HepG2 (cell line): Measurements from ENCODE around the gene MED13. TPM values are rescaled to one million over a fixed set of nuclear protein-coding genes. Genes with fewer than 3 reads are reported as not detected.

Source experiments
- ATAC-seq: fragments of 200-7000 bp; cut with Tn5 transposase; 3 replicates; pipeline ENCODE4 v1.9.1; 2020; ENCODE audit warnings: mild to moderate bottlenecking, moderate library complexity
- BruUV-seq: library from RNA; stranded (reverse); fragments of 400-500 nt; replicated peaks from 2 replicates; lab custom pipeline; 2021; lab: Mats Ljungman, UMichigan
- CTCF ChIA-PET: fragments of 300-600 bp; formaldehyde crosslinking; extraction: SDS; loops from one replicate; lab custom pipeline; 2021; ENCODE audit warnings: low total read pairs, inconsistent platforms, low intra/inter-chr PET ratio; lab: Yijun Ruan, JAX
- POLR2A ChIA-PET: fragments of 350-600 bp; sonication (Branson Sonifier 250); formaldehyde crosslinking; loops from one replicate; lab custom pipeline; 2020; ENCODE audit warnings: antibody characterized with exemption, inconsistent platforms; lab: Yijun Ruan, JAX
- DNase-seq: peaks from one replicate; pipeline ENCODE4 v3.0.0-alpha.2; 2015; ENCODE audit warnings: low spot score
- FAIRE-seq: peaks from 3 replicates; lab custom pipeline; 2011; peaks lifted over from hg19 to GRCh38; lab: Jason Lieb, UNC
- H2AFZ ChIP-seq: one replicate; pipeline ENCODE4 v1.6.1; 2011; ENCODE audit warnings: low read length, inconsistent platforms
- H3K27ac ChIP-seq: fragments of 300-600 bp; 3 replicates; pipeline ENCODE4 v1.8.0; 2011; ENCODE audit warnings: mixed run types, mild to moderate bottlenecking, mixed read lengths, low read length, inconsistent platforms; ENCODE audit not compliant: insufficient read depth; ENCODE audit errors: extremely low read length
- H3K27me3 ChIP-seq, 2 experiments: fragments of 200-600 bp in 1 of 2; 2 replicates in 1 of 2; 3 replicates in 1 of 2; pipeline versions ENCODE4 v1.6.0 to v1.8.0; 2011; ENCODE audit warnings: low read length in 2 of 2, mild to moderate bottlenecking in 2 of 2, moderate library complexity in 2 of 2, inconsistent platforms in 1 of 2; ENCODE audit not compliant: insufficient read depth in 2 of 2, control insufficient read depth in 1 of 2
- H3K36me3 ChIP-seq, 2 experiments: fragments of 200-600 bp in 1 of 2; replicated peaks in 1 of 2; 2 replicates in 1 of 2; 3 replicates in 1 of 2; pipeline versions ENCODE4 v1.5.1 to v1.8.0; 2011; ENCODE audit warnings: low read length in 2 of 2, inconsistent platforms in 1 of 2; ENCODE audit not compliant: insufficient read depth in 2 of 2, control insufficient read depth in 1 of 2
- H3K4me1 ChIP-seq: 2 replicates; pipeline ENCODE4 v1.5.1; 2012; ENCODE audit warnings: low read length, inconsistent platforms; ENCODE audit not compliant: insufficient read depth
- H3K4me2 ChIP-seq: 2 replicates; pipeline ENCODE4 v1.6.0; 2011; ENCODE audit warnings: low read depth, low read length, inconsistent platforms
- H3K4me3 ChIP-seq, 3 experiments: fragments of 200-600 bp in 1 of 3; sonication (generic), shearing (Covaris generic) in 1 of 3; replicated peaks in 1 of 3; 2 replicates each; pipeline ENCODE4 v1.5.1; 2011 to 2016; ENCODE audit warnings: low read length in 3 of 3, inconsistent platforms in 2 of 3, low read depth in 2 of 3, mild to moderate bottlenecking in 2 of 3, control low read depth in 1 of 3, mixed read lengths in 1 of 3; ENCODE audit not compliant: insufficient read depth in 1 of 3
- H3K79me2 ChIP-seq: one replicate; pipeline ENCODE4 v1.6.1; 2011; ENCODE audit warnings: low read length, inconsistent platforms; ENCODE audit not compliant: insufficient read depth
- H3K9ac ChIP-seq: 2 replicates; pipeline ENCODE4 v1.6.0; 2011; ENCODE audit warnings: mild to moderate bottlenecking, low read depth, low read length, inconsistent platforms; ENCODE audit not compliant: insufficient read depth
- H3K9me3 ChIP-seq: 2 replicates; pipeline ENCODE4 v1.5.1; 2012; ENCODE audit warnings: mild to moderate bottlenecking, low read length
- H4K20me1 ChIP-seq: 2 replicates; pipeline ENCODE4 v1.6.0; 2011; ENCODE audit warnings: inconsistent platforms, mild to moderate bottlenecking, low read length, moderate library complexity; ENCODE audit not compliant: insufficient read depth
- ATF2 ChIP-seq: sonication (generic); formaldehyde crosslinking; IDR thresholded peaks from 2 replicates; pipeline ENCODE4 v1.4.0; 2020; ENCODE audit warnings: missing genetic modification reagents
- HNF4A ChIP-seq: sonication (generic); formaldehyde crosslinking; IDR thresholded peaks from 2 replicates; pipeline ENCODE4 v1.4.0; 2020; ENCODE audit warnings: missing genetic modification reagents
- KAT8 ChIP-seq: IDR thresholded peaks from 2 replicates; pipeline ENCODE4 v1.6.1; 2016; ENCODE audit warnings: missing genetic modification reagents, missing compliant biosample characterization
- MYC ChIP-seq: sonication (generic); formaldehyde crosslinking; IDR thresholded peaks from 2 replicates; pipeline ENCODE4 v1.9.0; 2021; ENCODE audit warnings: missing genetic modification reagents, borderline replicate concordance
- PRDM4 ChIP-seq: sonication (generic); formaldehyde crosslinking; IDR thresholded peaks from 2 replicates; pipeline ENCODE4 v1.9.0; 2021; ENCODE audit warnings: missing genetic modification reagents, borderline replicate concordance
- PREB ChIP-seq: sonication (generic); formaldehyde crosslinking; IDR thresholded peaks from 2 replicates; pipeline ENCODE4 v1.4.0; 2020; ENCODE audit warnings: missing genetic modification reagents
- RAD21 ChIP-seq: fragments of 450-650 bp; formaldehyde crosslinking; IDR thresholded peaks from 2 replicates; pipeline ENCODE4 v1.5.0; 2020; ENCODE audit warnings: mild to moderate bottlenecking
- SUZ12 ChIP-seq: fragments of 150-350 bp; IDR thresholded peaks from 2 replicates; pipeline ENCODE4 v1.6.1; 2014; ENCODE audit warnings: low read depth, low read length
- THAP7 ChIP-seq: sonication (generic); formaldehyde crosslinking; IDR thresholded peaks from 2 replicates; pipeline ENCODE4 v1.8.1; 2023; ENCODE audit warnings: mild to moderate bottlenecking, missing genetic modification reagents
- YEATS4 ChIP-seq: sonication (generic); formaldehyde crosslinking; IDR thresholded peaks from 2 replicates; pipeline ENCODE4 v1.4.0; 2020; ENCODE audit warnings: missing genetic modification reagents, borderline replicate concordance
- ZFY ChIP-seq: sonication (generic); formaldehyde crosslinking; IDR thresholded peaks from 2 replicates; pipeline ENCODE4 v1.4.0; 2020; ENCODE audit warnings: missing genetic modification reagents
- ZNF331 ChIP-seq: sonication (generic); formaldehyde crosslinking; IDR thresholded peaks from 2 replicates; pipeline ENCODE4 v1.4.0; 2020; ENCODE audit warnings: missing genetic modification reagents
- ZNF614 ChIP-seq: IDR thresholded peaks from 2 replicates; pipeline ENCODE4 v1.6.1; 2018; ENCODE audit warnings: missing biosample characterization, missing genetic modification reagents, inconsistent platforms, borderline replicate concordance
- WGBS: methylation state at CpG from one replicate; pipeline ENCODE4 v1.1.6; 2017; ENCODE audit warnings: low lambda C conversion rate; 5-methylcytosine and 5-hydroxymethylcytosine counted together
- in situ Hi-C: cut with HindIII; loops from 2 replicates; pipeline ENCODE4 v1.10.0; 2017; ENCODE audit warnings: low pct_unique_long_range_greater_than_20kb; ENCODE audit not compliant: extremely low pct_ligation_motif_present
- intact Hi-C: fragments of 100-400 bp; cut with micrococcal nuclease; formaldehyde crosslinking; loops from one replicate; pipeline ENCODE4 v1.10.0; 2022; ENCODE audit not compliant: unreplicated experiment
- polyA plus RNA-seq, 8 experiments: library from polyadenylated mRNA; depleted of rRNA in 3 of 8; stranded (reverse) in 7 of 8; unstranded in 1 of 8; fragments of >200 nt; fragmentation: Illumina TruSeq in 4 of 8; extraction: Trizol in 4 of 8; gene quantifications; 2 replicates each; pipeline versions ENCODE4 v1.2.1 to v1.2.3, GENCODE V29; 2011 to 2016; ENCODE audit warnings: low read depth in 4 of 8, missing spikeins in 1 of 8, mixed read lengths in 1 of 8; ENCODE audit not compliant: insufficient read depth in 1 of 8
- total RNA-seq, 5 experiments: library from RNA; depleted of rRNA; stranded (reverse); fragments of >200 nt; fragmentation: Illumina TruSeq; extraction: Trizol; gene quantifications; 2 replicates each; pipeline ENCODE4 v1.2.3, GENCODE V29; 2016; ENCODE audit warnings: low read depth in 1 of 5

Gene MED13
- total and polyA plus RNA-seq, 2 of the 13 experiments (the other 11 are each of a cell fraction or from before 2014, with no cell fraction given) = 27.4 to 69.1 TPM

- H3K9ac ChIP-seq = no peak overlapping the region
- CTCF ChIA-PET = interaction anchor here (0.9 to 3.7 kb wide), 3 partner anchors 43 to 473 kb away, joined by 4 to 37 read pairs (median 8); no protein-coding TSS in a partner anchor
- TF ChIP-seq YEATS4 (CRISPR knock-in tag) (peak; percentile 57; the same call in 1 of the 2 replicates), SUZ12 (no peak), ZNF331 (CRISPR knock-in tag) (peak; percentile 72; the same call in 1 of the 2 replicates), RAD21 (peak; percentile 100), KAT8 (CRISPR knock-in tag) (peak; percentile 77; the same call in 1 of the 2 replicates), ATF2 (CRISPR knock-in tag) (peak; percentile 82), PREB (no peak), MYC (CRISPR knock-in tag) (peak; percentile 18; the same call in 1 of the 2 replicates), PRDM4 (CRISPR knock-in tag) (0 out of 2 replicates have a peak, but pooled peaks have one; percentile 77), HNF4A (CRISPR knock-in tag) (peak; percentile 47; the same call in 1 of the 2 replicates), THAP7 (CRISPR knock-in tag) (peak; percentile 49; the same call in 1 of the 2 replicates), ZNF614 (CRISPR knock-in tag) (peak; percentile 84; the same call in 1 of the 2 replicates), ZFY (CRISPR knock-in tag) (0 out of 2 replicates have a peak, but pooled peaks have one; percentile 21)
These were observed 44.4 kb upstream of the MED13 start for GRCh38 chr17:62109378-62109902.

More at GRCh38 chr17:62109378-62109902, 44.4 kb upstream of the MED13 start:
- H3K4me1 ChIP-seq = peaks cover 36% of the 10 kb centered on the region
- no peak overlapping the region for H3K27ac ChIP-seq
- H3K4me2 ChIP-seq = no peak overlapping the region
- H3K4me3 ChIP-seq = no peak overlapping the region
- no peaks in the 10 kb centered on the region for H3K9me3 ChIP-seq
- DNase-seq = peak; percentile 90
- peak; percentile 99 for ATAC-seq
- in situ Hi-C loops = loop anchor here (10.0 kb wide), 1 partner anchor 475 kb away; no protein-coding TSS in a partner anchor
- H3K79me2 ChIP-seq = no peaks in the 10 kb centered on the region
- H2AFZ ChIP-seq = no peak overlapping the region
- intact Hi-C loops = loop anchor here (1.0 to 5.0 kb wide), 4 partner anchors 19 to 473 kb away; no protein-coding TSS in a partner anchor
- POLR2A ChIA-PET = interaction anchor here (0.6 to 3.3 kb wide), 16 partner anchors 9 to 181 kb away, joined by 3 to 28 read pairs (median 4); partner anchors contain the start of genes INTS2 and MED13
- no TSS peak for BruUV-seq
- no peaks in the 10 kb centered on the region; a peak in 2 of 5 replicates for H3K27me3 ChIP-seq
- WGBS = 8% methylated on average over 2 of the region's 2 CpGs
- FAIRE-seq = peak; percentile 97
- no peaks in the 10 kb centered on the region for H4K20me1 ChIP-seq
- H3K36me3 ChIP-seq = no peaks in the 10 kb centered on the region
